Fibroblast of lung (primary cell): ENCODE results near the gene ACAA1.

Experiments used
- EZH2 ChIP-seq: IDR thresholded peaks from 2 replicates; pipeline ENCODE4 v1.5.1; 2012; ENCODE audit warnings: low read length, control low read depth, mild to moderate bottlenecking; ENCODE audit errors: missing control alignments
- TF ChIP-seq, protein P1 (sequence below), 2 donors: IDR thresholded peaks in 1 of 2; conservative IDR thresholded peaks in 1 of 2; 1 replicate in 1 of 2; 2 replicates in 1 of 2; pipeline ENCODE4 v1.5.1; 2011 to 2012; ENCODE audit warnings: low read length in 2 of 2, control low read depth in 1 of 2, inconsistent platforms in 1 of 2, low read depth in 1 of 2, mild to moderate bottlenecking in 1 of 2

DNA sequence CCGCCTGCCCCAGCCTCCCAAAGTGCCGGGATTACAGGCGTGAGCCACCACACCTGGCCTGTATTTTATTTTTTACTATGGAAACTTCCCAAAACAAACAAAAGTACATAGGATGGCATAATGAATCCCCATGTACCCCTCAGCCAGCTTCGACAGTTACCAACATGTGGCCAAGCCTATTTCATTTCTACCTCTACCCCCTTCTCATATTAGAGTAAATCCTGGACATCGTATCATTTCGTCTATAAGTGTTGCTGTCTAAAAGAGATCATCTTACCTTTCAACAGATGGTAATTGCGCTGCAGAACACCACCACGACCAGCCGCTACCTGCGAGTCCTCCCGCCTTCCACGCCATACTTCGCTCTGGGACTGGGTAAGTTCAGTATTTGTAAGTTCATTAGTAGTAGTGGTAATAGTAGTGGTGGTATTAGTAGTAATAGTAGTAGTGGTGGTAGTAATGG is 53.0 kb downstream of the ACAA1 start:
- TF ChIP-seq, protein P1, sequence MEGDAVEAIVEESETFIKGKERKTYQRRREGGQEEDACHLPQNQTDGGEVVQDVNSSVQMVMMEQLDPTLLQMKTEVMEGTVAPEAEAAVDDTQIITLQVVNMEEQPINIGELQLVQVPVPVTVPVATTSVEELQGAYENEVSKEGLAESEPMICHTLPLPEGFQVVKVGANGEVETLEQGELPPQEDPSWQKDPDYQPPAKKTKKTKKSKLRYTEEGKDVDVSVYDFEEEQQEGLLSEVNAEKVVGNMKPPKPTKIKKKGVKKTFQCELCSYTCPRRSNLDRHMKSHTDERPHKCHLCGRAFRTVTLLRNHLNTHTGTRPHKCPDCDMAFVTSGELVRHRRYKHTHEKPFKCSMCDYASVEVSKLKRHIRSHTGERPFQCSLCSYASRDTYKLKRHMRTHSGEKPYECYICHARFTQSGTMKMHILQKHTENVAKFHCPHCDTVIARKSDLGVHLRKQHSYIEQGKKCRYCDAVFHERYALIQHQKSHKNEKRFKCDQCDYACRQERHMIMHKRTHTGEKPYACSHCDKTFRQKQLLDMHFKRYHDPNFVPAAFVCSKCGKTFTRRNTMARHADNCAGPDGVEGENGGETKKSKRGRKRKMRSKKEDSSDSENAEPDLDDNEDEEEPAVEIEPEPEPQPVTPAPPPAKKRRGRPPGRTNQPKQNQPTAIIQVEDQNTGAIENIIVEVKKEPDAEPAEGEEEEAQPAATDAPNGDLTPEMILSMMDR (conservative IDR thresholded peaks at IDR 0.05 in 1 of 2, IDR thresholded peaks at IDR 0.05 in 1 of 2; ENCODE audit: low read depth in 1 of 2, low read length in 2 of 2), result no peak
- TF ChIP-seq EZH2, result no peak
